Fibroblast of lung (primary cell): ENCODE measurements around the gene DTYMK. TPM values are rescaled to one million over a fixed set of nuclear protein-coding genes. Genes with fewer than 3 reads are reported as not detected.

Experiments
- DNase-seq, 2 donors: peaks; one replicate each; pipeline versions ENCODE4 v3.0.0 to v3.0.0-alpha.2; 2010; ENCODE audit warnings: low read depth in 2 of 2
- H2AFZ ChIP-seq: 2 replicates; pipeline ENCODE4 v1.5.1; 2012; ENCODE audit warnings: low read length, control low read depth, inconsistent platforms
- H3K27ac ChIP-seq: 2 replicates; pipeline ENCODE4 v1.5.1; 2011; ENCODE audit warnings: low read length, control low read depth; ENCODE audit not compliant: insufficient read depth
- H3K27me3 ChIP-seq: 2 replicates; pipeline ENCODE4 v1.5.1; 2011; ENCODE audit warnings: mild to moderate bottlenecking, low read length; ENCODE audit not compliant: control insufficient read depth, insufficient read depth
- H3K36me3 ChIP-seq: 2 replicates; pipeline ENCODE4 v1.5.1; 2011; ENCODE audit warnings: low read length; ENCODE audit not compliant: control insufficient read depth, insufficient read depth
- H3K4me1 ChIP-seq: 2 replicates; pipeline ENCODE4 v1.5.1; 2011; ENCODE audit warnings: low read length; ENCODE audit not compliant: control insufficient read depth, insufficient read depth; ENCODE audit errors: extremely low read depth
- H3K4me2 ChIP-seq: 2 replicates; pipeline ENCODE4 v1.5.1; 2011; ENCODE audit warnings: low read length, control low read depth; ENCODE audit not compliant: insufficient read depth; ENCODE audit errors: extremely low read depth
- H3K4me3 ChIP-seq, 4 experiments: fragments of 200-600 bp in 1 of 4; sonication (generic) in 1 of 4; replicated peaks in 1 of 4; 2 replicates each; pipeline ENCODE4 v1.5.1; 2011 to 2016; ENCODE audit warnings: low read length in 4 of 4, low read depth in 3 of 4, mild to moderate bottlenecking in 3 of 4, control low read depth in 2 of 4, inconsistent platforms in 1 of 4, mixed read lengths in 1 of 4; ENCODE audit not compliant: insufficient read depth in 1 of 4; ENCODE audit errors: control extremely low read depth in 1 of 4
- H3K79me2 ChIP-seq: 2 replicates; pipeline ENCODE4 v1.5.1; 2012; ENCODE audit warnings: mild to moderate bottlenecking, low read length, inconsistent platforms; ENCODE audit not compliant: control insufficient read depth, insufficient read depth
- H3K9ac ChIP-seq: 2 replicates; pipeline ENCODE4 v1.5.1; 2011; ENCODE audit warnings: mild to moderate bottlenecking, low read length, control low read depth; ENCODE audit not compliant: insufficient read depth
- H3K9me3 ChIP-seq: 2 replicates; pipeline ENCODE4 v1.5.1; 2012; ENCODE audit warnings: low read depth, low read length; ENCODE audit not compliant: control insufficient read depth, insufficient read depth
- H4K20me1 ChIP-seq: 2 replicates; pipeline ENCODE4 v1.5.1; 2011; ENCODE audit warnings: low read length; ENCODE audit not compliant: control insufficient read depth, insufficient read depth; ENCODE audit errors: extremely low read depth
- CTCF ChIP-seq, 2 donors: IDR thresholded peaks in 1 of 2; conservative IDR thresholded peaks in 1 of 2; 1 replicate in 1 of 2; 2 replicates in 1 of 2; pipeline ENCODE4 v1.5.1; 2011 to 2012; ENCODE audit warnings: low read length in 2 of 2, control low read depth in 1 of 2, inconsistent platforms in 1 of 2, low read depth in 1 of 2, mild to moderate bottlenecking in 1 of 2
- EZH2 ChIP-seq: IDR thresholded peaks from 2 replicates; pipeline ENCODE4 v1.5.1; 2012; ENCODE audit warnings: low read length, control low read depth, mild to moderate bottlenecking; ENCODE audit errors: missing control alignments
- polyA plus RNA-seq, 2 donors: library from polyadenylated mRNA; depleted of rRNA in 1 of 2; stranded (reverse) in 1 of 2; unstranded in 1 of 2; fragments of >200 nt; gene quantifications; 2 replicates each; pipeline ENCODE4 v1.2.1, GENCODE V29; 2011 to 2012; ENCODE audit warnings: missing spikeins in 1 of 2
- total RNA-seq: library from RNA; depleted of rRNA; stranded (reverse); fragments of >200 nt; gene quantifications from 2 replicates; pipeline ENCODE4 v1.2.1, GENCODE V29; 2014

Gene DTYMK
- total and polyA plus RNA-seq, 2 donors (not counting 1 experiment from before 2014, with no cell fraction given) = 19.0 to 25.3 TPM

- TF ChIP-seq CTCF (conservative IDR thresholded peaks at IDR 0.05 in 1 of 2, IDR thresholded peaks at IDR 0.05 in 1 of 2; ENCODE audit: low read depth in 1 of 2, low read length in 2 of 2) = no peak
- no peak for TF ChIP-seq EZH2
- H3K4me1 ChIP-seq = no peaks in the 10 kb centered on the region
- H4K20me1 ChIP-seq = no peaks in the 10 kb centered on the region
- DNase-seq = no peak
- no peak overlapping the region for H3K27ac ChIP-seq
- no peak overlapping the region for H3K9ac ChIP-seq
- H3K27me3 ChIP-seq = no peaks in the 10 kb centered on the region
- H3K4me3 ChIP-seq = no peak overlapping the region
- no peak overlapping the region for H2AFZ ChIP-seq
- no peaks in the 10 kb centered on the region for H3K9me3 ChIP-seq
- H3K79me2 ChIP-seq = peaks cover 69% of the 10 kb centered on the region
- no peak overlapping the region for H3K4me2 ChIP-seq
- no peaks in the 10 kb centered on the region for H3K36me3 ChIP-seq
These were observed 45.0 kb downstream of the DTYMK start for GRCh38 chr2:241641631-241642030.

- no peaks in the 10 kb centered on the region for H3K9me3 ChIP-seq
- no peaks in the 10 kb centered on the region for H3K4me1 ChIP-seq
- no peak overlapping the region for H3K27ac ChIP-seq
- no peak overlapping the region for H3K9ac ChIP-seq
- peaks cover 67% of the 10 kb centered on the region for H3K79me2 ChIP-seq
- H3K36me3 ChIP-seq = no peaks in the 10 kb centered on the region
- H3K27me3 ChIP-seq = no peaks in the 10 kb centered on the region
- no peak overlapping the region for H2AFZ ChIP-seq
- no peak for DNase-seq
- no peak overlapping the region for H3K4me3 ChIP-seq
- H4K20me1 ChIP-seq = no peaks in the 10 kb centered on the region
- TF ChIP-seq EZH2 (no peak), CTCF (conservative IDR thresholded peaks at IDR 0.05 in 1 of 2, IDR thresholded peaks at IDR 0.05 in 1 of 2; ENCODE audit: low read depth in 1 of 2, low read length in 2 of 2) (no peak)
- H3K4me2 ChIP-seq = no peak overlapping the region
These were observed 46.3 kb downstream of the DTYMK start for GRCh38 chr2:241640165-241640795.

- Histone ChIP-seq H4K20me1 (no peaks in the 10 kb centered on the region), H3K79me2 (peaks cover 72% of the 10 kb centered on the region), H3K4me1 (no peaks in the 10 kb centered on the region), H3K4me2 (no peak overlapping the region), H3K4me3 (no peak overlapping the region), H3K9me3 (no peaks in the 10 kb centered on the region), H2AFZ (no peak overlapping the region), H3K27ac (no peak overlapping the region), H3K36me3 (no peaks in the 10 kb centered on the region), H3K9ac (no peak overlapping the region), H3K27me3 (no peaks in the 10 kb centered on the region)
- no peak for DNase-seq
- TF ChIP-seq EZH2 (no peak), CTCF (conservative IDR thresholded peaks at IDR 0.05 in 1 of 2, IDR thresholded peaks at IDR 0.05 in 1 of 2; ENCODE audit: low read depth in 1 of 2, low read length in 2 of 2) (no peak)
These were observed 47.2 kb downstream of the DTYMK start for GRCh38 chr2:241639385-241639784.
